ENCODE measurements around the gene FSCN2.

FSCN2 gene

DNA sequence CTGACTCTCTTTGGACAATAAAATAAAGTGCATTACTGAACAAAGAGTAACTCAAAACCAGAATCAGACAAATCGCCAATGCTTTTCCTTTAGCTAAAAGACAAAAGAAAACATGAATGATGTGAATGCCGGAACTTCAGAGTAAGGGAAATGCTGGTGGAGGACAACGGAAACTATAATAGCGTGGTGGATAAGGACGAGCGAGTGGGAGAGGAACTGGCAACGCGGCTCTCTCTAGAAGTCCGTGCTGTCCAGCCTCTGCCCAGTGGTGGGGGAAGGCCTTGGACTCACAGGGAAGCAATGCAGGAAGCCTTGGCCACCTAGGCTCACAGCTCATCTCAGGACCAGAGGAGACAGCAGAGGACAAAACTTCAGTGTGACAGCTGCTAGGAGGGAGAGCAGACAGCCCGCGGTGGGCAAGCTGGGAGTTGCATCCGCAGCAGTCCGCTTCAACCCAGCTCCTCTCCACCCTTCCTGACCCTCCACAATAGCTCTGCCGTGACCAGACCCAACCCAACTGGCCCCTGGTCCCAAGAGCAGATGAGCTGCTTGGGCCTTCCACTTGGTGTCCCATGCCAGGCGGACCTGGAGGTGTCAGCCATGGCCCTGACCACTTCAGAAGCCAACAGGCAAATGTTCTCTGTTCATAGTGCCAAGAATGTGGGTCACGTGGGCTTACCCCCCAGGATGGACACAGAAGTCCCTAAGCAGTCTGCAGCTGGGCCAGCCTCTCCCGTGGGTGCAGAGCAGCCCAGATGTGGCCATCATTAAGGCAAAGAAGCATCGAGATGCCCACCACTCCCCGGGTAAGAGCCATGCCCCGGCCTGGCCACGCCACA lies 29.3 kb downstream of the FSCN2 start:
- DNase-seq (ENCODE audit: extremely low read depth, insufficient read length) = no peak

DNA sequence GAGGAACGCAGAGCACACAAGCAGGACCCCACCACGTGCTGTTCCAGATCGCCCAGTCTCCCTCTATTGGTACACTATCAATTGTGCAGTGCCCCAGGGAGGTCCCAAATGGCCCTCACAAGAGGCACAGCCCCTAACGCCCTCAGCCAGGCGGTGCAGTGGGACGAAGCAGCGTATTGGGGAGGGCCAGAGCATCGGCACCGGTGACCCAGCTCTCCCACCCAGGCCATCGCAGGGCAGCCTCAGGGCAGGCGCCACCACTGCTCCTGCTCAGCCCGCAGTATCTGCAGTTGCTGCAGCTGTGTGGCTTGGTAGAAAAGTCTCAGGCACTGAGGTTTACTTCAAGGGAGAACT lies 29.9 kb downstream of the FSCN2 start:
- H3K36me3 ChIP-seq (ENCODE audit: control insufficient read depth, insufficient read depth, low read length) = peaks cover 17% of the 10 kb centered on the region
- H3K4me3 ChIP-seq (replicated peaks; ENCODE audit: low read depth, low read length) = no peak overlapping the region
- no peak for DNase-seq (ENCODE audit: extremely low read depth, insufficient read length)
- no peak for TF ChIP-seq CTCF (IDR thresholded peaks at IDR 0.05; ENCODE audit: insufficient read depth, low read length, poor library complexity, severe bottlenecking)
- H3K27me3 ChIP-seq (replicated peaks; ENCODE audit: control insufficient read depth, insufficient read depth, low read length) = no peaks in the 10 kb centered on the region

More for the DNA sequence above, 29.3 kb downstream of the FSCN2 start:
- Histone ChIP-seq H3K36me3 (ENCODE audit: control insufficient read depth, insufficient read depth, low read length) (peaks cover 17% of the 10 kb centered on the region), H3K27me3 (replicated peaks; ENCODE audit: control insufficient read depth, insufficient read depth, low read length) (no peaks in the 10 kb centered on the region), H3K4me3 (replicated peaks; ENCODE audit: low read depth, low read length) (no peak overlapping the region)
- TF ChIP-seq CTCF (IDR thresholded peaks at IDR 0.05; ENCODE audit: insufficient read depth, low read length, poor library complexity, severe bottlenecking) = no peak

DNA sequence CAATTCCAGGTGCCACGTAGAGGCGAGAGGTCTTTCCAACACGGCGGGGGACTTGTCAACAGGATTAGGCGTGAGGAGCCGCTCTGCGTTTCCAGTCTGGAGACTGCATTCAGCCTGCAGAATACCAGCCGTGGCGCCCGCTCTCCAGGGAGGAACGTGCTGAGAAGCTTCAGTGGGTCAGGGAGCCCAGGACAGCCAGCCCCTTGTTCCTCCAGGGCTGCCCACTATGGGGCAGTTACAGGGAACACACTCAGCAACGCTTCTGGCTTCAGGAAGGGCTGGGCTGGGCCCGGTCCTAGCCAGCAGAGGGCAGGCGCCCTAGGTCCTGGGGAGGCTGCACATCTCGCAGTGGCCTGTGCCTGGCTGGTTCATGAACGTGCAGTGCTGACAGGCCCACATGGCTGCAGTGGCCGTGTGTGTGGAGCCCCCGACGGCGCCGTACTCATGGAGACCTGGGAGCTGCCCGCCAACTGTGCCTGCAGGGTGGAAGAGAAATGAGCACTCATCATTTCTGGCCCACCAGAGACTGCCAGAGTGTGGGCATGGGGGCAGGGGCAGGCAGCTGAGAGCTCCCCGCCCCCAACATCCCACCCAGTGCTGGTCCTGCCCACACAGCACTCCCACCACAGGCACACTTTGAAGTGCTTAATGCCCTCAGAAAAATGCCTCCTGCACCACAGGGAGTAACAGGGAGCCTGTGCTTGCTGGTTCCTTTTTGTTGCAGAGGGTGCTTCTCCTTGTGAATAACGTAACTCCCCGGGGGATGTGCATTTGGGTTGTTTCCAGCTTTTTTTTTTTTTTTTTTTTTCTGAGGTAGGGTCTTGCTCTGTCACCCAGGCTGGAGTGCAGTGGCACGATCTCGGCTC lies 31.0 kb downstream of the FSCN2 start:
- peak; percentile 14 for TF ChIP-seq CTCF (IDR thresholded peaks at IDR 0.05; ENCODE audit: insufficient read depth, low read length, poor library complexity, severe bottlenecking)
- no peak overlapping the region for H3K4me3 ChIP-seq (replicated peaks; ENCODE audit: low read depth, low read length)
- H3K27me3 ChIP-seq (replicated peaks; ENCODE audit: control insufficient read depth, insufficient read depth, low read length) = no peaks in the 10 kb centered on the region
- H3K36me3 ChIP-seq (ENCODE audit: control insufficient read depth, insufficient read depth, low read length) = peaks cover 20% of the 10 kb centered on the region
- no peak for DNase-seq (ENCODE audit: extremely low read depth, insufficient read length)

DNA sequence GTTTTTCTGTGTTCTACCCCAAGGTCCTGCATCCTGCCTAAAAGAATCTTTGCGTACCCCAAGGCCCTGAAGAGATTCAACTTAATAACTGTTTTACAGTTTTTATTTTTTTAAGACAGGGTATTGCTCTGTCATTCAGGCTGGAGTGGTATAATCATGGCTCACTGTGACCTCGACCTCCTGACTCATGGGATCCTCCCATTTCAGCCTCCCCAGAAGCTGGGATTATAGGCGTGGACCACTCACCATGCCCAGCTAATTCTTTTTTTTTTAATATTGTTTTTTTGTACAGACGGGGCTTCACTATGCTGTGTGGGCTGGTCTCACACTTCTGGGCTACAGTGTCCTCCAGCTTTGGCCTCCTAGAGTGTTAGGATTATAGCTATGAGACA lies 33.3 kb downstream of the FSCN2 start:
- Histone ChIP-seq H3K27me3 (replicated peaks; ENCODE audit: control insufficient read depth, insufficient read depth, low read length) (no peaks in the 10 kb centered on the region), H3K4me3 (replicated peaks; ENCODE audit: low read depth, low read length) (no peak overlapping the region), H3K36me3 (ENCODE audit: control insufficient read depth, insufficient read depth, low read length) (peaks cover 26% of the 10 kb centered on the region)
- DNase-seq (ENCODE audit: extremely low read depth, insufficient read length) = no peak
- no peak for TF ChIP-seq CTCF (IDR thresholded peaks at IDR 0.05; ENCODE audit: insufficient read depth, low read length, poor library complexity, severe bottlenecking)

DNA sequence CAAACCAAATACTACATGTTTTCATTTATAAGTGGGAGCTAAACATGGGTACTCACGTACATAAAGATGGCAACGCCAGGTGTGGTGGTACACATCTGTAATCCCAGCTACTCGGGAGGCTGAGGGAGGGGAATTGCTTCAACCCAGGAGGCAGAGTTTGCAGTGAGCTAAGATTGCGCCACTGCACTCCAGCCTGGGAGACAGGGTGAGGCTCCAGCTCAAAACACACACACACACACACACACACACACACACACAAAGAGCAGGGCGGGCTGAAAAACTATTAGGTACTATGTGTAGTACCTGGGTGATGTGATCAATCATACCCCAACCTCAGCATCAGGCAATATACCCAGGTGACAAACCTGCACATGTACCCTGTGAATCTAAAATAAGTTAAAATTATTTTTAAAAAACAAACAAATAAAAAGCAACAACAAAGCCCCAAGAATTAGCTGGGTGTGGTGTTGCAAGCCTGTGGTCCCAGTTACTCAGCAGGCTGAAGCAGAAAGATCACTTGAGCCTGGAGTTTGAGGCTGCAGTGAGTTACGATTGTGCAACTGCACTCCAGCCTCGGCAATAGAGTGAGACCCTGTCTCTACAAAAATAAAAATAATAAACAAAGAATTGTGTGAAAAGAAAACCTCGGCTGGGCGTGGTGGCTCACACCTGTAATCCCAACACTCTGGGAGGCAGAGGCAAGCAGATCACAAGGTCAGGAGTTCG lies 35.8 kb downstream of the FSCN2 start:
- peaks cover 28% of the 10 kb centered on the region for H3K36me3 ChIP-seq (ENCODE audit: control insufficient read depth, insufficient read depth, low read length)
- H3K27me3 ChIP-seq (replicated peaks; ENCODE audit: control insufficient read depth, insufficient read depth, low read length) = no peaks in the 10 kb centered on the region
- no peak overlapping the region for H3K4me3 ChIP-seq (replicated peaks; ENCODE audit: low read depth, low read length)
- DNase-seq (ENCODE audit: extremely low read depth, insufficient read length) = no peak
- no peak for TF ChIP-seq CTCF (IDR thresholded peaks at IDR 0.05; ENCODE audit: insufficient read depth, low read length, poor library complexity, severe bottlenecking)
